HL-60/S4 (cell line): Measurements from ENCODE around the gene LRCOL1.

Experiments used
- in situ Hi-C: fragments of 300-500 bp; cut with MboI; formaldehyde crosslinking; loops from 2 replicates; pipeline ENCODE4 v1.14.3; 2022; ENCODE audit warnings: low sequenced_read_pairs

Gene LRCOL1

GRCh38 chr12:132568826-132569480, 41.4 kb downstream of the LRCOL1 start:
- in situ Hi-C loops = no loop called here

GRCh38 chr12:132568301-132568700, 42.1 kb downstream of the LRCOL1 start:
- in situ Hi-C loops = no loop called here

- in situ Hi-C loops = no loop called here
Measured at GRCh38 chr12:132566516-132567131, 43.8 kb downstream of the LRCOL1 start.

GRCh38 chr12:132565365-132565764, 45.0 kb downstream of the LRCOL1 start:
- in situ Hi-C loops = no loop called here

- in situ Hi-C loops = no loop called here
Measured at GRCh38 chr12:132563911-132564310, 46.5 kb downstream of the LRCOL1 start.

GRCh38 chr12:132562489-132563021, 47.8 kb downstream of the LRCOL1 start:
- in situ Hi-C loops = no loop called here

- in situ Hi-C loops = no loop called here
Measured at GRCh38 chr12:132561427-132562156, 48.8 kb downstream of the LRCOL1 start.

- in situ Hi-C loops = no loop called here
Measured at GRCh38 chr12:132560614-132561426, 49.6 kb downstream of the LRCOL1 start.

GRCh38 chr12:132560364-132560613, 50.1 kb downstream of the LRCOL1 start:
- in situ Hi-C loops = no loop called here

GRCh38 chr12:132559652-132560363, 50.6 kb downstream of the LRCOL1 start:
- in situ Hi-C loops = loop anchor here (10.0 kb wide), 1 partner anchor 125 kb away; no protein-coding TSS in a partner anchor

- in situ Hi-C loops = loop anchor here (10.0 kb wide), 1 partner anchor 124 kb away; no protein-coding TSS in a partner anchor
Measured at GRCh38 chr12:132558861-132559623, 51.3 kb downstream of the LRCOL1 start.

- in situ Hi-C loops = loop anchor here (10.0 kb wide), 1 partner anchor 123 kb away; no protein-coding TSS in a partner anchor
Measured at GRCh38 chr12:132558042-132558856, 52.1 kb downstream of the LRCOL1 start.

GRCh38 chr12:132557291-132558015, 52.9 kb downstream of the LRCOL1 start:
- in situ Hi-C loops = loop anchor here (10.0 kb wide), 1 partner anchor 123 kb away; no protein-coding TSS in a partner anchor

- in situ Hi-C loops = loop anchor here (10.0 kb wide), 1 partner anchor 122 kb away; no protein-coding TSS in a partner anchor
Measured at GRCh38 chr12:132556801-132557200, 53.6 kb downstream of the LRCOL1 start.

- in situ Hi-C loops = loop anchor here (10.0 kb wide), 1 partner anchor 121 kb away; no protein-coding TSS in a partner anchor
Measured at GRCh38 chr12:132556216-132556615, 54.2 kb downstream of the LRCOL1 start.

GRCh38 chr12:132555686-132556085, 54.7 kb downstream of the LRCOL1 start:
- in situ Hi-C loops = loop anchor here (10.0 kb wide), 1 partner anchor 121 kb away; no protein-coding TSS in a partner anchor

GRCh38 chr12:132554845-132555630, 55.3 kb downstream of the LRCOL1 start:
- in situ Hi-C loops = loop anchor here (10.0 kb wide), 1 partner anchor 120 kb away; no protein-coding TSS in a partner anchor
